Stimulated activated CD4-positive, alpha-beta T cell treated with anti-CD3 and anti-CD28 coated beads, Interleukin-4, amount 100 ng/mL, for 24 hours (primary cell): ENCODE data around the gene WEE1.
A peak's percentile ranks its signal among the peaks of the same experiment; 100 is the strongest.
"Not testable (repeated sequence)": the region's sequence is repeated elsewhere in the genome, so short reads cannot be mapped to it uniquely, and the experiment has no call there.

Experiments used
- DNase-seq: peaks from one replicate; pipeline ENCODE4 v3.0.0-alpha.2; 2020

Gene WEE1

GRCh38 chr11:9600644-9601036 lies 27.2 kb downstream of the WEE1 start:
- DNase-seq: peak; percentile 10

GRCh38 chr11:9601037-9601875 lies 27.8 kb downstream of the WEE1 start:
- DNase-seq: peak; percentile 70

GRCh38 chr11:9601876-9602199 lies 28.4 kb downstream of the WEE1 start:
- DNase-seq: no peak

- DNase-seq: not testable (repeated sequence)
These were observed 29.7 kb downstream of the WEE1 start for GRCh38 chr11:9603214-9603613.

GRCh38 chr11:9604134-9604533 lies 30.7 kb downstream of the WEE1 start:
- DNase-seq: no peak

DNA sequence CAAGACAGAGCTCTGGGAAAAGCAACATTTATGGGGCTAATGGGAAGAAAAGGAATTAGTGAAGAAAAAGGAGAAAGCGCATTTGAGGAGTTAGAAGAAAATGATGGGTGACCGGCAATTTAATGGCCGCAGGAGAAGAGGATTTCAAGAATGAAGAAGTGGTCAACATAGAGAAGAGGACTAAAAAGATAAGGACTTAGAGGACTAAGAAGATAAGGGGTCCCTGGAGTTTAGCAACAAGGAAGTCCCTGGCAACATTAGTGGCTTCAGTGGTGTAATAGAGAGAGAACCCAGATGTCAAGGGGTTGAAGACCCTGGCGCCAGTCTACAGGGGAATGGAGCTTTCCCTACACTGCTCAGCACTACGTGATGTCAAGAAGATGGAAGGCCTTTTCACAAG lies 32.3 kb downstream of the WEE1 start:
- DNase-seq: no peak

DNA sequence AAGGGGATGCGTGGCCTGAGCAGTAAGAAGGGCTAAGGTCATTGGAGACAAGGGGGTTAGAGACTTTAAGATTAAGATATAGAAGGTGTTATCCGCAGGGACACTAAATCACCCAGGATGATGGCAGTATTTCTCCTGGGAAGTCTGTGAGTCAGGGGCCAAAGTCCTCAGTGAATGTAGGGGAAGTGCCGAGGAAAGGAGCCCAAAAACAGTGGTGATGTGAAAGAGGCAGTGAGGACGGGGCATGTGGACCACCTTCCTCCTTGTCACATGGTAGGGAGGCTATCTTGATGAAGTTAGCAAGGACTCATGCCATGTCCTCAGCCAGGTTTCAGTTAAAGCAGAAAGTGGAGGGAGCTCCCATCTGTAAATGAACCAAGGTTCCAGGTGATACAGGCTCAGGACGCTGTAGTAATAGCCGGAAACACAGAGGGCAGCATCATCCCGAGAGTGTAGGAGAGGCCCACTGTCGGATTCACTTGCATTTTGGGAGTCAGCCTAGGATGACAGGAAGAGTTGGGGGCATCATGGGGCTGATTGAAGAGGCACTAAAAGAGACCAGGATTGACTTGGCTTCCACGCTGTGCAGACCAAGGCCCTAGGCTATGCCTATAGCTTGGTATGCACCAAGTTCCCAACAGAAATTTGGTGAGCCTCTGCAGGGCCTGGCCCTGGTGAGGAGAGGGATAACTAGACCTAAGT lies 33.5 kb downstream of the WEE1 start:
- no peak for DNase-seq

DNA sequence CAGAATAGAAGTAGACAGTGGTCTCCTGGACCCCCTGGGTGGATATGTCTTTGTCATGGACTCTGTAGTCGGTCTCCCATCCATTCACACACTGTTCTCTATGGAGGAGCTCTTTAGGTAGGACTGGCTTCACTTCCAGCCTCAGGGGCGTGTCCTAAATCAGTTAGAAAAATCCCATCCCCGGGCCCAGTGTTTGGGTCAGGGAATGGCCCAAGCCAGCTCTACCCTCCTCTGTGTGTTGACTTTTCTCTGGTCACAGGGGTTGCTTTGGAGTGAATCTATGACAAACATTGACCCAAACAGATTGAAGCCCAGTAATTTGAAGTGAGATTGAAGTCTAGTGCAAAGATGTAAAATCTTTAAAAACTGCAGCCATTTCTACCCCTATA lies 34.0 kb downstream of the WEE1 start:
- no peak for DNase-seq

- no peak for DNase-seq
These were observed 35.7 kb downstream of the WEE1 start for GRCh38 chr11:9609002-9609759.

DNA sequence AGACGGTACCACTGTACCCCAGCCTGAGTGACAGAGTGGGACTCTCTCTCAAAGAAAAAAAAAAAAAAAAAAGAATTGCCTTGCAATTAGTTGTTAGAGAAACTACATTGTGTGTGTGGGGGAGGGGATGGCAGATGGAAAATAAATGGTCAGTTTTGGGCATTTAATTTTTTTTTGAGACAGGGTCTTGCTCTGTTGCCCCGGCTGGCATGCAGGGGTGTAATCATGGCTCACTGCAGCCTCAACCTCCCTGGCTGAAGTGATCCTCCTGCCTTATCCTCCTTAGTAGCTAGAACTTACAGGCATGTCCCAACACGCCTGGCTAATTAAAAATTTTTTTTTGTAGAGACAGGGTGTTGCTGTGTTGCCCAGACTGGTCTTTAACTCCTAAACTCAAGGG lies 36.4 kb downstream of the WEE1 start:
- no peak for DNase-seq

DNA sequence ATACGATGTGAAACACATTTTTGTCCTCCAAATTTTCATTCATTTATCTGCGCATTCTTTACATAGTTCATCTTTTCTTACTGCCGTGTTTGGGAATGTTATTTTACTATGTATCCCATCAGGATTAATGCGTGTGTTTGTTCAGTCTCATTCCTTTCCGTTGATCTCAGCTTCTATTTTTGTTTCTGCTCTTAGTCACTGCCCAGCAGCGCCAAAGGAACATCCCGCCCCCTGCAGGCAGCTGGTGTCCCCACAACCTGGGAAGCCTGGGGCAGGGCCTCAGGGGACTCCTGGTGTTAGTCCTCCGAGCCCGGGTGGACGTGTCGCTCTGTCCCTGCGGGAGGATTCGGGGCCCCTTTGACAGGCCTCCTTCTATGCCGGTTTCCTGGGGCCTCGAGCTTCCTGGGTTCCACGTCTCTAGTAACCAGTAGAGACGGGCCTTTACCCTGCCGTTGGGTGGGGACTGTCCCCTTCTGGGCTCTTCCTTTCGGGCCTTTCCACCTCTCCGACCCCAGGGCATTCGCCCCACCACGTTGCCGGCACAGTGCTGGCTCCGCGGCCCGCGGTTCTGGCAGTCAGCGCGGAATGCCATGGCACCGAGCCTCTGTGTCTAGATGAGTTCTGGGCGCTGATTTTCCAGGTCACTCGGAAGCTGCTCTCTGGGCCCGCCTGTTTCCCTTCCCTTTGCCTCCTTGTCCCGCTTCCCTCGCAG lies 39.8 kb downstream of the WEE1 start:
- peak; percentile 90 for DNase-seq

- DNase-seq: peak; percentile 92
These were observed 40.6 kb downstream of the WEE1 start for GRCh38 chr11:9613830-9614762.

DNA sequence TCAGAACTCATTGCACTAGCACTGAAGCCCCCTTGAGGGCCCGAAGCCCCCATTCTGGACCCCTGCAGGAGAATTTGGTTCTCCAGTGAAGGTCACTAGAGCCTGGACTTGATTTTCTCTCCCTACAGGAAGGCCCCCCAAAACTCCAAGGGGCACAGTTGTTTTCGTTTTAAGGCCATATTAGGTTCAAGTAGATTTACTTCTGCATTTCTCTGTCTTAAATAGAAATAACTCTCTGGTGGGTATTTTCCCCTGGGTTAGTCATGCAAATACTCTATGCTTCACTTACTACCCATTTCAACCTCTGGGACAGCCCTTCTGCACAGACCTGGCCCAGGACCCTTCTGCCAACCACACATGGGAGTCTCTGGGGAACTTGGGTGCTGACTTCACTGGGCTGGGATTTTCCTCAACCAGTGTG lies 41.6 kb downstream of the WEE1 start:
- DNase-seq: no peak

DNA sequence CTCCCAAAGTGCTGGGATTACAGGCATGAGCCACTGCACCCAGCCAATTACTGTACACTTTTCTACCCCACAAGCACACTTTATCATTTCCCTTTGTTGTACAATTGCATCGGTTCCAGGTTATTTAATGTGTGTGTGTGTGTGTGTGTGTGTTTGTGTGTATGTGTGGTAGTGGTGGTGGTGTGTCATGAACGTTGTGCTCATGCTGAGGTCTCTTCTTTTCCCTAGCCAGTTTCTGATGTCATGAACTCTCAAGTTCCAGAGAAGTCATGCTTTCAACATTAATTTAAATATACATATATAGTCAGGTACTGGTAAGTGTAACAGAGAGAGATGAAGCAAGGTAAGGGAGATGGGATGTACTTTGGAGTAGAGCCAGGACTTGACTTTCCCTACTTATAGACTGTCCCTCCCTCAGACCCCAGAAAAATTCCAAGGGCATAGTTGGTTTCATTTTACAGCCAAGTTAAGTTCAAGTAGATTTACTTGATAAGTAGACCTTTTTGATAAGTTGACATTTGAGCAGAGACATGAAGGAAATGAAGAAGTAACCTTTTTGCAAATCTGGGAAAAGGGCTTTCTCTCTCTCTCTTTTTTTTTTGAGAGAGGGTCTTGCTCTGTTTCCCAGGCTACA lies 42.7 kb downstream of the WEE1 start:
- DNase-seq: no peak

GRCh38 chr11:9616858-9617257 lies 43.4 kb downstream of the WEE1 start:
- DNase-seq: no peak

- DNase-seq: no peak
These were observed 44.5 kb downstream of the WEE1 start for GRCh38 chr11:9617940-9618339.

DNA sequence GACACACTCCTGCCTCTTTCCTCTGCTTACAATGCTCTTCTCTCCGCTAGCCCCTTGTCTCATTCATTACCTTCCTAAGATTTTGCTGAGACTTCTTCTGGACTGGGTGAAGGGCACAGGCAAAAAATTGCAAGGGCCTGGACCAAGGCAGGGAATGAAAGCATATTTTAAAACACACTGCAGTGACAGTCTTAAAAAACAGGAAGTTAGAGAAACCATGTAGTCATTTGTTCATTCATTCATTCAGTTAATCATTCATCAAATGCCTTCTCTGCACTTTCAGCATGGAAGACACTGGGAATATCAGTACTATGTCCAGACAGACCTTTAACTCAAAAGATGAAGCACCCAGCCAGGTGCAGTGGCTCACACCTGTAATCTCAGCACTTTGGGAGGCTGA lies 45.5 kb downstream of the WEE1 start:
- no peak for DNase-seq

DNA sequence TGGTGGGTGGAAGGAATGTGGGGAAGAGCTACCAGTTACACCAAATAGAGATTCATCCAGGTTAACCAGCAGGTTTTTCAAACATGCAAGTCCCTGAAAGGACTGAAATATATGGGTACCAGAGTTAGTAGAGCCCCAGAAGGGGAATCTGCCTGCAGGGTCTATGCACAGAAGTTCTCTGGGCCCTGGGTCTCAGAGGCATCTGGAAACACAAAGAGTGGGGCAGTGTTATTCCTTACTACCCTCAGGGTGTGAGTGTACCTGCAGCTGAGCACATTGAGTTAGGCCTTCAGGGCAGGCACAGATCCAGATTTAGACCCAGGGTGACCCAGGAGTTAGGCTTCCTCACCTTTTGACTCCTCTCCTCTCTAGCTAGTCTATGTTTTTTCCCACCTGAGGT lies 46.5 kb downstream of the WEE1 start:
- DNase-seq: no peak

- DNase-seq: not testable (repeated sequence)
These were observed 48.9 kb downstream of the WEE1 start for GRCh38 chr11:9622353-9622752.

GRCh38 chr11:9623053-9623452 lies 49.6 kb downstream of the WEE1 start:
- DNase-seq: not testable (repeated sequence)

DNA sequence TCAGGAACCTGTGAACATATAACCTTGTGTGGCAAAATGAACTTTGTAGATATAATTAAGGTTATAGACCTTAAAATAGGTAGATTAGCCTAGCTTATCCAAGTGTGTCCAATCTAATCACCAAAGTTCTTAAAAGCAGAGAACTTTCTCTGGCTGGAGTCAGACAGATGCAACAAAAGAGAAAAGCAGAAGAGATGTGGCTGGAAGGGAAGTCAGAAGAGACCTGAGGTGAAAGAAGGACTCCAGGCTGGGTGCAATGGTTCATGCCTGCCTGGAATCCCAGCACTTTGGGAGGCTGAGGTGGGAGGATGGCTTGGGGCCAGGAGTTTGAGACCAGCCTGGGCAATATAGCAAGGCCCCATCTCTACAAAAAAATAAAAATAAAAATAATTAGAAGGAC lies 51.0 kb downstream of the WEE1 start:
- no peak for DNase-seq

DNA sequence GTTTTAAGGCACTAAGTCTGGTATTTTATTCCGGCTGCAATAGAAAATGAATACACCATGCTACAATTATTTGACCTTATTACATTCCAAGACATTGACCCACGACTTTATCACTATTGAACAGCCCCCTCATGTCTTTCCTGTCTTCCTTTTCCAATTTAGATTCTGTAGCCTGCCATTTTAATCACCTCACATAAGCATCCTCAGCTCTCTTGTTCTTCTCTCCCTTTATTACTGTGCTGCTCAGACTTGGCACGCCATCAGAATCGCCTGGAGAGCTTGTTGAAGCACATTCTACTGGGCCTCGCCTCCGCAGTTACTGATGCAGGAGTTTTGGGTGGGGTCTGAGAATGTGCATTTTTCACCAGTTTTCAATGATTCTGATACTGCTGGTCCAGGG lies 51.7 kb downstream of the WEE1 start:
- DNase-seq: no peak
